GM19467 (cell line): ENCODE measurements around the gene IGSF9.

Experiments used
- ATAC-seq: cut with Tn5 transposase; IDR thresholded peaks from one replicate; pipeline ENCODE4 v1.9.1; 2021; ENCODE audit warnings: mild to moderate bottlenecking, moderate library complexity; ENCODE audit not compliant: unreplicated experiment

The IGSF9 gene

GRCh38 chr1:159945483-159946241 lies at the start of gene IGSF9:
Gene IGSF9 (minus strand): TSS chr1:159945613. CDS start chr1:159943454, 2,159 bp downstream.
- ATAC-seq = no peak

DNA sequence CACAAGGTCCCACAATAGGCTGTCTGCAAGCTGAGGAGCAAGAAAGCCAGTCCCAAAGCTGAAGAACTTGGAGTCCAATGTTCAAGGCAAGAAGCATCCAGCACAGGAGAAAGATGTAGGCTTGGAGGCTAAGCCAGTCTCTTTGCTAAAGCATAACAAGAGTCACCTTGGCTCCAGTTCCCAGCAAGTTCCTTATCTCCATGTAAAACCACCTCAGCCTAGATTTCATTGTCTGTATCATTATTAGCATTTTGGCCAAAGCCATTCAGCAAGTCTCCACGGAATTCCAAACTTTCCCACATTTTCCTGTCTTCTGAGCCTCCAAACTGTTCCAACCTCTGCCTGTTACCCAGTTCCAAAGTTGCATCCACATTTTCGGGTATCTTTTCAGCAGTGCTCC lies 49.5 kb upstream of the IGSF9 start:
- no peak for ATAC-seq

- ATAC-seq = no peak
Measured at GRCh38 chr1:159993911-159994310, 48.5 kb upstream of the IGSF9 start.

- ATAC-seq = no peak
Measured at GRCh38 chr1:159992161-159992560, 46.7 kb upstream of the IGSF9 start.

- ATAC-seq = no peak
Measured at GRCh38 chr1:159991513-159991912, 46.1 kb upstream of the IGSF9 start.

DNA sequence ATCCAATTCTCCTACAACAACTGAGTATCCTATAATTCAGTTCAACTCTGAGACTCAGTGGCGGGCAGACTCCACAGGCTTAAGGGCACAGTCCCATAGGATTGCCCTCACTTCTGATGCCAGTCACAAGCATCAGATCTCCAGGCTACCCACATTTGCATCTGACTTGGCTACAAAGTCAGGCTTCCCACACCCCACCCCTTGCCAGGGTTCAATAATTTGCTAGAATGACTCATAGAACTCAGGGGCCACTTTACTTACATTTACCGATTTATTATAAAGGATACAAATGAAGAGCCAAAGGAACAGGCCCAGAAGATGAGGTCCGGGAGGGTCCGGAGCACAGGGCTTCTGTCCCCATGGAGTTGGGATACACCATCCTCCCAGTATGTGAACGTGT lies 44.6 kb upstream of the IGSF9 start:
- ATAC-seq = no peak

DNA sequence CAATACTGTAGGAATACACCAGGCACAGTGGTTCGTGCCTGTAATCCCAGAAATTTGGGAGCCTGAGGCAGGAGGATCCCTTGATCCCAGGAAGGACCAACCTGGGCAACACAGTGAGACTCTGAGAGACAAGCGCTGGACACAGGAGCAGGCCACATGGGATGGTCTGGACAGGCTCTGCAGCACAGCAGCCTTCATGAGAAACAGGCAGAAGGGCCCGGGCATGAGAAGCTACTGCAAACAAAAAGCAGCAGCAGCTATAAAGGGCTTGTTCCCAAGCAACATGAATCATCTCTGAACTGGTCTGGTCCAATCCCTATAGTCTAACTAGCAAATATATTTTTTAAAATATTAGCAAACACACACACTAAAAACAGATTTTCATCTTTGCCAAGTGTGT lies 44.2 kb upstream of the IGSF9 start:
- ATAC-seq = no peak

GRCh38 chr1:159988006-159988405 lies 42.6 kb upstream of the IGSF9 start:
- no peak for ATAC-seq

DNA sequence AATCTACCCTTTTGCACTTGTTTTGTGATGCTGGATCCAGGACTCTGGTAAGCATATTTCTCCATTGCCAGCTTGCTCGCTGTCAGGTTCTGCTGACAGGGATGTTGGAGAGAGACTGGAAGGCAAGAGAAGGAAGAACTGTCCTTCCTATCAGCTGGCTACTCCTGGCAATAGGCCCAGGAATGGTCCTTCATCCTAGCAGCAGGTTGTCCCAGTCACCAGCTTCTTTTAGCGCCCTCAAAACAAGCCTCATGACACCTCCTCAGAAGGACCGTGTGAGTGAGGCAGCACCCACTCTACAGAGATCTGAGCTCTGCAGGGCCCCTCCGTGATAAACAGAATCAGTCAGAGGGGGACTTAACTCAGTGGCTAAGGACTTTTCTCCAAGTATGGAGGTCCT lies 41.8 kb upstream of the IGSF9 start:
- ATAC-seq = no peak

DNA sequence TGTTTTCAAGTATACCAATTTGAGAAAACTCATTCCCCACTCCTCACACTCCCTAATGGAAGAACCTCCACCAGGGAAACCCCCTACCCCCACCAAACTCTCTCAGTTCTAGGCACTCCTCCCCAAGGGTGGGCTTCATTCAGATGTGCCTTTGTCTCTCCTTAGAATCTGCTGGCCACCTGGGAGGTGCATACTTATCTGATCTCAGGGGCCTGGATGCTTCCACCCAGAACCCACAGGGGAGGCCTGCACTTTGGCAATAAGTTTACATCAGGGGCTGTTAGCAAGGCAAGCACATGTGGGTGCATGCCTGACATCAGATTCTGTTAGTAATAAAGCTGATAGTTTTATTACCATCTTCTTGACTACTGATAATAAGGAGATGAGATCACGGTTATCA lies 41.1 kb upstream of the IGSF9 start:
- ATAC-seq = no peak

GRCh38 chr1:159986093-159986492 lies 40.7 kb upstream of the IGSF9 start:
- ATAC-seq = no peak

GRCh38 chr1:159985473-159985872 lies 40.1 kb upstream of the IGSF9 start:
- no peak for ATAC-seq

- ATAC-seq = no peak
Measured at GRCh38 chr1:159983681-159984080, 38.3 kb upstream of the IGSF9 start.

DNA sequence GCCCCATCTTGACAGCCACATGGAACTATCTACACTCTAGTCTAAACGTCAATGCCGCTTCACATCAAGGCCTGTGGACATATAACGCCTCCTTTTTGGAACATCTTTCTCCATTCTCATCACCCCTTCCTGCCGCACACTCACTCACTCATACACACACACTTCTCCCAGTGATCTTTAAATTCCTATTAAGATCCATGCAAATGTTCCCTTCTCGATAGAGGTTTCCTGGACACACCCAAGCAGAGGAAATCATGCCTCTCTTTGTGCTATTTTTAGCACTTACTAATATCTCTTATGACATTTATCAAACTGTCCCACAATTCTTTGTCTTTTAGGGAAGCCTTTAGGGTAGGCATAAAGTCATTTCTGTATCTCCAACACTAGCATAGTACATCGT lies 36.9 kb upstream of the IGSF9 start:
- no peak for ATAC-seq

- ATAC-seq = no peak
Measured at GRCh38 chr1:159981351-159982055, 36.1 kb upstream of the IGSF9 start.

- ATAC-seq = no peak
Measured at GRCh38 chr1:159980786-159981185, 35.4 kb upstream of the IGSF9 start.

GRCh38 chr1:159980076-159980475 lies 34.7 kb upstream of the IGSF9 start:
- ATAC-seq = no peak

GRCh38 chr1:159979257-159979656 lies 33.8 kb upstream of the IGSF9 start:
- no peak for ATAC-seq

DNA sequence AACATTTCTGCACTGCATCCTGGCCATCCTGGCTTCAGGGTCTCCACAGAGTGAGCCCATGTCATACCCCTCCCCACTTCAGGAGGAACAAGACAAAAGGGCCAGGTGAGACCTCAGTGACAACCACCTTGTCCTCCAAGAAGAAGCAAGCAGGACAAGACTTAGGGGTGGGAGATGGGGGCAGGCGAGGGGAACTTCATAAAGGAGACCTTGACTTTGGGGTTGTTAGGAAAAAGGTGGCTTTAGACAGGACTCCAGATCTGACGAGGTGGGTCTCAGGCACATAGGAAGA lies 32.6 kb upstream of the IGSF9 start:
- ATAC-seq = no peak

DNA sequence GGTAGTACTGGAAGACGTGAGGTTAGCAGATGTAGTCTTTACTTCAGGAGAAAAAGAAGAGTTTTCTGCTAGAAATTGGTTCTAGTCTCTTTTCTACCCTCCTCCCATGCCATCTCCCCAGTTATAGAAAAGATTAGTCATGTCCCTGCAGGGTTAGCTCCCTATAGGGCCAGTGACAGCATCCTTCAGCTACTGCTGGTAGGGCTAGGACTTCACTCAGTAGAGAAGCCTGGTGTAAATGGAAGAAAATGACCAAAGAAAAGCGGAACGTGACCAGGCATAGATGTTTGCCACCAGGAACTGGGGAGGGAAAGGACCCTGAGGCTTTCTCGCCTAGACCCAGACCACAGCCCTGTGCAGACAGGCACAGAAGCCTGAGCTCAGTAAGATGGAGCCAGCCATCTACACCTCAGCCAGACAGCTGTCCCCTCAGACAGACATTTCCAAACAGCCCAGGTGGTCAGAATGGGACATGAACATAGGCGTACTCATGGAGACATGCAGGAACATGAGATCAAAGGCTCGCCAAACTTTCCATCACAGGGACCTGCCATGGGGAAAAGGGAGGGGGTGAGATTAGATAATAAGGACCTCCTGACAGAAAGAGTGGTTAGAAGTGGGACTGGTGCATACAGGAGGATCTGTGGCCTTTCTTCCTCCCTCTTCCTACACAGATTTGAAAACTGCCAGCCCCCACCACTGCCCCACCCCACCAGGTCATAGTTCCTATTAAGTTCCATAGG lies 32.1 kb upstream of the IGSF9 start:
- no peak for ATAC-seq

- no peak for ATAC-seq
Measured at GRCh38 chr1:159974350-159974965, 29.0 kb upstream of the IGSF9 start.
